SW480 (cell line): ENCODE results near the gene OLFM3.
A peak's percentile ranks its signal among the peaks of the same experiment; 100 is the strongest.

Experiments used
- DNase-seq: peaks from one replicate; pipeline ENCODE4 v3.0.0-alpha.2; 2016; ENCODE audit warnings: low spot score

OLFM3 gene

DNA sequence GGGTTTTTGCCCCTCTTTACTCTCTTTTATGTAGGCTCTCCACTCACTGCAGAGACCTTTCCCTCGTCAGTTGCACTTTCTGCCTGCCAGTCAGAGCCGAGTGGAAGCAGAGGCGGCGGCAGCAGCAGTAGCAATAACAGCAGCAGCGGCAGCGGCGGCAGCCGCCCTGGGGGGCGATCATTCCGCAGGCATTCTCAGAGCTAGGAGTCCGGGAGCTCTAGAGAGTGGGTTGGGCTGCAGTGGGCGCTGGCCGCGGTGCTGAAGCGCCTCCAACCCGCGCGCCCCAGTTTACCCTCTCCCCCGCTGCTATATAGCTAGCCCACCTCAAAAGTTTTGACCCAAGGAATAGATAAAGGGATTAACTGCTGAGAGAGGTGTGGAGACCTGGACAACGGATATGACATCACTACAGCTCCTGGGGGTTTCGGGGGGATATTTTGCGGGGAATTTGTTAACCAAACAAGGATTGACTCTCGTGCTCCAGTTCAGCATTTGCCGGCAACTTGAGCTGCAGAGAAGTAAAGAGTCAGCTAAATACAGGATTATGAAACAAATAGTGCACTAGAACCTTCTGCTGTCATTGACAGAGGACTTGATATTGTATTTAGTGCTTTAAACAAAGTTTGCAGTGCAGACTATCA is at the start of gene OLFM3:
TSS of gene OLFM3 (minus strand) at position 102 of the 641 bp plus-strand sequence.
- DNase-seq: no peak

DNA sequence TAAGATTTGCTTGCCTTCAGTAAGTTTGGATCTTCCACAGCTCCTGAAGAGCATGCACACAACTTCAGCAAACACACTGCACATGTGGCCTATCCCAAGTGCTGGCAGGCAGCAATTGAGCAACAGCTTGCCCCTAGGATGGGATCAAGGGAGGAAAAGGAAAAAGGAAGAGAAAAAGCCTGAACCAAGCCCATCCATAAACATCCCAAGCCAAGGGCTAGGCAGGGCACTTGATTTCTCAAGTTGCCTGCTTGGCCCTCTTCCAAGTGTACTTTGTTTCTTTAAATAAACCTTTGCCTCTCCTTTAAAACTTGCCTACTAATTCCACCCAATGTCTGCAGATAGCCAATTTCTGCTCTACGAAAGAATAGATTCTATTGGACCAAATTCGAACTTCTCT is 49.0 kb upstream of the OLFM3 start:
- DNase-seq: no peak

DNA sequence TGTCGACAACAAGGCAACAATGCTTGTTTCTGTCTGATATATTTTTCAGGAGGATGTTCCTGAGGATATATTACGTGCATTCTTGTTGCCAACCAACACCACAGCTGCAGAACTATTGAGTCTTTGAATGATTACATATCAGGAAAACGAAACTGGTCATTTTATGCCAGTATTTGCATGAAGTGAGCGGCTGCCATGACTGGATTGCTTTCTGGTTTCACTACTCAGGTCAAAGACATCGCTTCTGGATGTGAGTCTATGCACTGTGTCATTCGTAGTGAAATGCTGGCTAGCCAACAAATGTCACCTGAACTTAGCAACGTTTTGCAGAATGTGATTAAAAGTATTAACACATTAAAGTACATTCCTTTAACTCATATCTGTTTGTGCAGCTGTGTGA is 35.8 kb upstream of the OLFM3 start:
- DNase-seq: no peak

DNA sequence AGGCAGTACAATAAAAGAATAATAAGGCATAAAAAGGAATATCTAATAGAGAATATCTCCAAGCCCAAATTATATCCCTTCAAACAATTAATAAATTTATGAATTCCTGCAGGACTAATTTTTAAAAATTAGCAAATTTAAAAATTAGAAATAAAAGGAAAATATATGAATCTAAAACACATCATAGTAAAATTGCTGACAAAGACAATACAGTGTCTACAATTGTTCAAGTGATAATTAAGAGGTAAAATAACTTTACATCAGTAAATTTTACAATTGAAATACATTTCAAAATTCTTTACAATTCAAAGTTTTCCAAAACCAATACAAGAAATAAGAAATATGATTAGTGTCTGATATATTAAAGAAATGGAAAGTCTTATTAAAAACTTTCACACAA is 22.8 kb upstream of the OLFM3 start:
- no peak for DNase-seq

DNA sequence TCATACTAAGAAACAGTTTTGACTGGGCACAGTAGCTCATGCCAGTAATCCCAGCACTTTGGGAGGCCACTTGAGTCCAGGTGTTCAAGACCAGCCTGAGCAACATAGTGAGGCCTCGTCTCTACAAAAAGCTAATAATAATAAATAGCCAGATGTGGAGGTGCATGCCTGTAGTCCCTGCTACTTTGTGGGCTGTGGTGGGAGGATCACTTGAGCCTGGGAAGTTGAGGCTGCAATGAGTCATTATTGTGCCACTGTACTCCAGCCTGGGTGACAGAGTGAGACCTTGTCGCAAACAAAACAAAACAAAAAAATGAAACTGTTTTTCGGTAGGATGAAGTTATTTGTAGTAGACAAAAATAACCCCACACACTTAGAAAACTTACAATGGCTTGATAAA is 19.0 kb upstream of the OLFM3 start:
- no peak for DNase-seq

DNA sequence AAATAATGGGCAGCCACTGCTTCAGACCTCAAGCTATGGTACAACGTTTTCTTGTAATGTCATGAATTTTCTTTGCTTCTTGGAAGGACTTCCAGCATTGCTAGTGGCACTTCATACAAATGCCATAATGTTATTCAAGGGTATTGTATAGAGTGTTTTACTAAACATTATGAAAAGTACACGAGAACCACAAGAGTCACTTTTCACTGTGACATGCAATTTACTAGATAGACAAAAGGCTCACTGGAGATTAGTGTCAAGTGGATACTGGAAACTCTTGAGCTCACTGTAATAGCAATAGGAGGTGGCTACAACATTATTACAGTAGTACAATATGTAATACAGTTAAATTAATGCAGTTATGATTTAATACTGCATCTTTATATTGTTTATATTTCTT is 5.3 kb upstream of the OLFM3 start:
- no peak for DNase-seq

DNA sequence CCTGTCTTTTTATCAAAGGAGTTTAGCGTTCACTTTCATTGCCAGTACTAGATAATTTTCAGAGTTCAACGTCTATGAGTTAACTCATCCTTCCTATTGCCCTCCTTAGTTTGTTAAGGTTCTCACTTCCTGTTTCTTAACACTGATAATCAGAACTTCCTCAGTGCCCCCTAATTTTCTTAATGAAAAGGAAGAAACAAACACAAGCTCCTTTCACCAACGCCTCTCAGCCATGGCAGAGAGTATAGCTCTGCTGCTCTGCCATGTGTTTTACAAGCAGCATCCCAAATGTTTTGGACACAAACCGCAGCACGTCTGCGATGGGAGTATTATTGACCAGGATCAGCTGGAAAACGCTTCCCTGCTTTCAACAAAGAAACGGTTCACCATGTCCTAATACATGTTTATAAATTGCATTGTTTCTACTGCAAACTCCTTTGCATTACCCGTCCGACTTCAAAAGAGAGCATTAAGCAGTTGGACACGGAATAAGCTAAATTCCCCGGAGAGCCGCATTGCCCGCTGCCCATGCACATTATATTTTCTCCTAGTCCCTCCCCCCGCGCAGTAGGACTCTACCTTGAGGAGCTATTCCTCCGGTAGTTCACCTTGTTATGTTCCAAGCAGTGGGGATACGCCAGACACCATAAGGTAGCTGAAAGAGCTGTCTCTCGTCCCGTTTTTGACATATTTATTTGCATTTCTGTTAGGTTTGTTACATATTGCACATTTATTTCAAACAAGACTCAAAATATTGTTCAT is 561 bp downstream of the OLFM3 start:
- no peak for DNase-seq

DNA sequence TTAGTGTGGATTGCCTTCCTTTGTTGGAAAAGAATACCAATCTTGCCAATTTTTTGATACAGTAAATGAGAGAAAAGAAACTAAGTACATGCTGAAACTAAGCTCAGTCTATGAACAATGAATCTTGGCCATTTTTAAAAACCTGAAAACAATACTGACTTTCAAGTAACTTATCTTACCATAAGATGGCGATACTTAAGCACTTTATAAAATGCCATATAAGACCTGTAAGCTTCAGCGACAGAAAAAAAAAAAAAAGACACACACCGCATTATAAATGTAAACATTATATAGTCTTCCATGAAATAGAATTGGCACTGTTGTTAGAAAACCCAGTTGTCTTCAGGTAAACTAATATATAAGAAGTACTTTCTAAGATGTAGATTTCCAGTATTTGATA is 3.0 kb downstream of the OLFM3 start:
- peak; percentile 2 for DNase-seq

DNA sequence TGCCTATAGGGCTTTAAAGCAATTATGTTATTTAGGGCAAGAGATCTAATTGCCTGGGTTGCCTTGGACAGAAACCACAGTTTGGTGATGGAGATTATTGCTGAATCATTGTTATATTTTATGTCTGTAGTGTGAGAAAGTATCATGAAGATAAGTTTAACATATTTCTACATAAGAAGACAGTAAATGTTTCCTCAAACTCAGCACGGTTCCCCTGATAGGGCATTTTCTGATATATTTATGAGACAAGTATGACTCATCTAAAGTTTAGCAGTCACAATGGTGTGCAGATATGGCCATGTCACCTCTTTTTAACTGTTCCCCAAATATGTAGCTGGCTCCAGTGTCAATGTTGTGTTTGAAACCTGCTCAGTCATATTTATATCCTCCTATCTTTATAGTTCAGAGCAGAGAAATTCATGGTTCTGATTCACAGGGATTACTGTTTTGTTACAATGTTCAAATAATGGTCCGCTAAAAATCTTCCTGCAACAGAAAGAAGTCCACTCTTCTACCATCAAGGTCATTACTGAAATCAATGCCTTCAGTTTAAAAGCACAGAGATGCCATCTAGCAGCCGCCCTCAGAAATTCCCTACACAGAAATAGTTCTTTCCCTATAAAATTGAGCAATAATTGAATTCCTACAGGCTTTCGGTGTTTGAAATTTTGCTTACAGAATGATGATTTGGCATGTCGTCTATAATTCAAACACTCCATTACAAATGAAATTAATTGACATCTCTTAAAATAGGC is 3.7 kb downstream of the OLFM3 start:
- no peak for DNase-seq

DNA sequence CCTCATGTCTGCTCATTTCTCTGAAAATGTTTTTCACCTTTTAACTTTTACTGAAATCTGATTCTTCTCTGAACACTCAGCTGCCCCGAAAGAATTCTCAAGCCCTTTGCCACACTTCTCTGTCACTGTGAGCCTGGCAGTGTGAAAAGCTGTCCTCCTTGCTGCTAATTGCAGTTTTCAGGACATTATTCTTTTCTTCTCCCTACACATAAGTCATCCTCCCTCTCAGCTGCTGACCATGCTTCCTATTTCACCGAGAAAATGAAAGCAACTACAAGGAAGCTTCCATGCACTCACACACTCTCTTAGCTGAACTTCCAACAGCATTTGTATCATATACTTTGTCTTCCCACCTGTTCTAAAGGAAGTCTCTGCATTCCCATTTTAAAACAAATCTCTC is 15.8 kb downstream of the OLFM3 start:
- DNase-seq: no peak

DNA sequence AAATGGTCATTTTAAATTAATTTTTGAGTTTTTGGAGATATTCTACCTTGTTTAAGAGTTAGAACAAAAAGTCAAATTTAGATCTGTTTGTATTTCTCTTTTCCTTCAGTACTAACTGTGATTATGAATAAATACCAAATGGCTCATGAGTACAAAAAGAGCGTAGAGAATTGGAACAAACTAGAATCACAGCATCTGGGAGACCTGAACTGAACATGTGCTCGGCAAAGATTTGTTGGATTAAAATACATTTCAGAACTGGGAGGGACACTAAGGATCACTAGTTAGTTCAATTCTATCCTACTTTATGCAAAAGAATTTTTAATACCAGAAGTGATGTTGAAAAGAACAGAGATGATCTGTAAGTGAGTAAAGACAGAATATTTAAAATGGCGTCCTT is 19.5 kb downstream of the OLFM3 start:
- no peak for DNase-seq

DNA sequence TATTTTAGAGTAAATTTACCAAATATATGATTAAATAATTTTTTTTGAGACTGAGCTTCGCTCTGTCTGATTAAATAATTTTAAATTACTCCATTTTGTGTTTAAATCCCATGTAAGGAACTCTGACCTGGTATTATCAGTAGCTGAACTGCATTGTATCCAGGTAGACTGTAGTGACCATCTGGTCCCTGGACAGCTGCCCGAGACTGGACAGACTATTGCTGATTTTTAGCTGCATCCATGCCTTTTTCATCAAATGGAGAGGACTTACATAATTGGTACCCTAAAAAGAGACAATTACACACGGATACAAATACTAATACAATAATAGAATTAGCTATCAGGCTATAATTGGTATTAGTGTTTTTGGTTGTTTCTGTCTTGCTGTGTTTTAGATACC is 20.6 kb downstream of the OLFM3 start:
- DNase-seq: no peak

DNA sequence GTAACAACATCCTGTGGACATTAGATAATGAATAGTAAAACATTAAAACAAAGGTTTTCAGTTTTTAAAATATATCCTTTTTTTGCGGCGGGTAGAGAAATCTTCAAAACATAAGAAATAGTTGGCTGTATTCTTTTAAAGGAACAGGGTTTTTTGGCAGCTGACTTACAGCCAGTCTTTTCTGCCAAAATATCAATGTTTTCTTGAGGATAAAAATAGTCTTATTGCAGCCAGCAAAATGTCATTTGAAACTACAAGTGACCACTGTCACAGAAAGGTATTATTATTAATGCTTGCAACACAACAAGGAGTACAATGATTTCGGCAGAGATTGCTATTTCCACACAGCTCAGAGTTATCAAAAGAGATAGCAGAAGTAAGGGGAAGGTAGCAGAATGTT is 21.4 kb downstream of the OLFM3 start:
- DNase-seq: no peak

DNA sequence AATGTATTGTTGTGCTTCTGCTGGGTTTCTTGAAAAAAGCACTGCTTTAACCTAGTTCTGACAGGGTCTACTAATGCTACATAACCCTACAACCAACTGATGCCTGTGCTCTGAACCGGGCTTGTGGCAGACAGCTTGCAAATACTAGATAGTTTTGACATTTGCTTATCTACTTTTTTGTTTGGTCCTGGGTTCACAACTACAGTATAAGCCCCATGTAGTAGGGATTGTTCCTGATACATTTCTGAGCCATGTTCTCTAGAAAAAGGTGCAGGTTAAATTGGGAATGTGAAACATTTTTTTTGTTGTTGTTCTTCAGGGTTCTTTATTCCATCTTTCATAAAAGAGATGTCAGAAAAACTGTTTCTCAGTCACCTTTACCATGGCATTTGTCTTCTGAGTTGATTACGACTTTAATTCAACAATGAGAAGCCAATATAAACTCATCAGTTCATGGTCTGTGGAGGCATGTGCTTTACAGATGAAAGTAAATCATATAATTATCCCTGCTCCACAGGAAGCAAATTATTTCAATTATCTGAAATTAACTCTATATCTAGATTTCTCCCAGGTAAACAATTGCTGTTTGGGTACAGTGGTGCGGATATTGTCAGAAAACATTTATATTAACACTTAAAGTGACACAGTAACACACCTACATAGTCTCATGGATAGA is 22.0 kb downstream of the OLFM3 start:
- DNase-seq: no peak

DNA sequence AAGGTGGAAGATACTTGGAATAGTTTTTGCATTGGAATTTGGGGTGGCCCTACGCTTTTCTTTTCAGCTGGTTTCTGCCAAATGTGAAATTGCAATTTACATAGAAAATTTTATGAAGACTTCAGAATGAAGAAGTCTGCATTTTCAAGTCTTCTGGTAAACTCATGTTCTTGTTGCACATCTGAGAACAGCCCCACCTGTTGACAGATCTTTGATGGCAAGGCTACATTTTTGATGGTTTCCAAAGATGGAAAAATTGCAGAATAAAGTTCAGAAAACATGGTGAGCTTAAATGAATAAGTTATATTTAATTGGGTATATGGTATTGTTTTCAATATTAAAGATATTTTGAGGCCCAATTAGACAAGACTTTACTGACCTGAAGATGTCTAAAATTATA is 25.4 kb downstream of the OLFM3 start:
- DNase-seq: no peak

DNA sequence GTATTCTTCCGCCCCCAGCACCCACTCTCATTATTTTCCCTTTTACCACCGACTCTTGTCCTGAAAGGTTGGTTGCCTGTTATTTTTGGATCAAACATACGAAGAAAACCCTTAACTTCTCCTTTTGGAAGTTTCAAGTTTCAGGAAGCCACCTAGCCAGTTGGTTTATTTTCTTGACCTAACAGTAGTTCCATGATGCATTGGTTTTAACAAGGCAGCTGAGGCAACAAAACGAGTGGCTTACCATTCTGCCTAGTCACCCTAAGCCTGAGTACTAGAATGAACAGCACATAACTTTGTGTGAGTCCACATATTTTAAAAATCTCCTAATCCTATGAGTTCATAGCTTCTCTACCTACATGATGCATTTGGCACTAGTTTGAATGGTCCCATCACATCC is 28.9 kb downstream of the OLFM3 start:
- no peak for DNase-seq

DNA sequence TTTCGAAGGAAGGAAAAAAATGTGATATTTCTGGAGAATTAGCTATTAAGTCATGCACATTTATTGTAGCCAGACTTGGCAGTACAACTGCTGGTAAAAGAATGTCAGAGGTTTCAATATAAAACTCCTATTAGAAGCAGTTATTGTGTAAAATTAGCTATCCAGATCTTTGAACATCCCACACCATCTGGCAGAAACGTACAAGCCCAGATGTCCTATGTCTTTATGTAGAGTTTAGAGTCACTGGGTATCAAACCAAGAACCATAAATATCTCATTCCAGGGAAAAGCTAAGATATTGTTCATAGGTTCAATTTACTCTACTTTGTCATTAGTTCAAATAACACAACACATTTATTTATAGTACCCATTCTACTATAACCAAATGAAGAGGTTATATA is 31.4 kb downstream of the OLFM3 start:
- no peak for DNase-seq

DNA sequence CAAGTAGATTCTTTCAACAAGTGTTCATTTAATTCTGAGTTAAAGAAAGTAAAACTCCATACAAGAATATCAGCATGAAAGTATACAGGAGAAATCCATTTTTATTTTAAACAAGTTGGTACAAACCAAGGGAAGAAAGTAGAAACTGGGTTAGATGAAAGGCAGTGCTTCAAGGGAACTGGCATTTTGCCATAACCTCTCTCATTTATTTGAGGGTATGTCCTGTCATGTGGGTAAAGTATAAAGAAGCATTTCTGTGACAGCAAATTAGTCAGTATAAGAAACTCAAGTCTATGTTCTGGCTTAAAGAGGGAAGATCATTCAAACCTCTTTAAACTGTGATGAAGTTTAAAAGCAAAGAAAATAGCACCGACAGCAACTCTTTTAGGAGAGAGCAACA is 32.0 kb downstream of the OLFM3 start:
- DNase-seq: no peak

DNA sequence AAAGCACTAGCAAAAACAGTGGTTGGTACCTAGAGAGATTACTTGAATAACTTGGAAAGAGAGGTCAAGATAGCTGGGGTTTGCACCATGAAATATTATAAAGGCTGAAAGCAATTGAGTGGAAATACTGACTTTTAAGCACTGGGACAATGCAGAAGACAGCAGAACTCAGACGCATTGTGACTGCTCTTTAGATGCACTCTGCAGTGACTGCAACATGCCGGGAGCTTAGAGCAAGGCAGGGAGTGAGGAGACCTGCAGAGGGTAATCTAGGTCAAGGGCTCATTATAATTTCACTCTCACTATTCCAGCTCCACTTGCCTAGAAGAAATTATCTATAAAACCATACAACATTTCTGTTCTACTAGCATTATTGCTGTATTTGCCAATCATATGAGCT is 36.6 kb downstream of the OLFM3 start:
- DNase-seq: no peak

DNA sequence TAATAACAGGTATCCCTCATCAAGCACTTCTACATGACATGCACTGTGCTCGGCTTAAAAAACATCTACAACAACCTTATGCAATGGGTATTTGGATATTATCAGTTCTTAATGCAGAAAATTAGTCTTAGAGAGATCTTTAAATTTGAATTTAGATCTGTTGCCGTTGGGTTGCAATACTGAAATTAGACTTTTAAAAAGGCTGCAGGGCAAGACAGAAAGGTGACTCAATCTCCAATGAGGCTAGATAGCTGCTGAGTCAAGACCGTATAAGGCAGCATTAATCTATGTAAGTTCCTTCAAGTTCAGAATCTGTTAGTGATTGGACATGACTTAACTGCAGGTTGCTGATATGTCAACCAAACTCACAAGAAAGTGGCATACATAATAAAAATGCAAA is 37.3 kb downstream of the OLFM3 start:
- DNase-seq: no peak

DNA sequence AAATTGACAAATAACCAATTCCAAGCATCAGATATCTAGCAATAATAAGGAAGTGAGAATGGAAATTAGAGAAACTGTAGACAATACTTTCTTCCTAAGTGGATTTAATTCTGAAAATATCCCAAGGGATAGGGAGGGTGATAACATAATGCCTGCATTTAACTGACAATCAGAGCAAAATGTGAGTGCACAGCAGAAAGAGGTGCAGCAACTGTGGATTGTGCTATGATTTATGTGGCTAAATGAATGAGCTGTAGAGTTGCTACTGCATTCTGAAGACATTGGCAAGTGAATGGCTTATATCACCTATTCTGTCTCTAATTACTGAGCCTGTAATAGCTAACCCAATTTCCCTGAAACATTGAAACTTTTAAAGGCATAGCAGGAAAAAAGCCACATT is 39.0 kb downstream of the OLFM3 start:
- DNase-seq: no peak

DNA sequence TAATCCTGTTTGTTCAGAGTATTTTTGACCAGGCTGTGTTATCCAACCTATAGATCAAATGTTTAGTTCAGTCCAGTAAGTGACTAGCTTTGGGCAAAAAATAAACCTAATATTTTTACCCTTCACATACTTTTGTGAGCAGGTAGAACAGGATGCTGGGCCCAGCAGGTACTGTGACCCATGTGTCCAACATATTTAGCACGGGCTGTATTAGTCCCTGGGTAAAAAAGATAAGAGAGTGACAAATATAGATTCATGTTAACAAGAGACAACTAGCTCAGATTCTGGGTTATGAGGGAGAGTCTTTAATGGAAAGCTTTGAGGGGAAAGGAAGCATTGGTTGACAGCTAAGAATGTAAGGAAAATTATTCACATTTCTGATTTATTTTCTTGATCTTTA is 43.1 kb downstream of the OLFM3 start:
- DNase-seq: no peak

DNA sequence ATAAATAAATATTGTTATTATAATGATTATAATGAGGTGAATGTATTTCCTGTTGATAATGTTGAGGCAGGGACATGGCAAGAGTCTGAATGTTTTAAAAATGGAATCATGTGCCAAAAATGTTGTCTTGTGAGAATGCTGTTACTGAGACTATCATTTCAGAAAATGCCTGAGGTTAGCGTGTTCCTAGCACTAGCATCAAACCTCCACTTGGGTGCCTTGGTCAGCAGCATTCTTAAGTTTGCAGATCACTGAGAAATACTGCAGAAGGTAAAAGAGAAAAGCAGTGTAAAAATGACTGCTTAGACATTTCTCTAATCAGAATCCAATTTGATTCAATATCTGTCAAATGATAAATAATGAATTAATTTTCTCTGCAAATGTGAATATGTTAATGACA is 50.8 kb downstream of the OLFM3 start:
- no peak for DNase-seq
